Left lung (tissue), 10 donors: ENCODE data around the gene ZBTB20. TPM values are rescaled to one million over a fixed set of nuclear protein-coding genes. Genes with fewer than 3 reads are reported as not detected.

Experiments used
- ATAC-seq: fragments of 200-7000 bp; cut with Tn5 transposase; one replicate; pipeline ENCODE4 v1.9.1; 2020; ENCODE audit warnings: moderate library complexity
- DNase-seq, 4 donors: peaks; one replicate each; pipeline ENCODE4 v3.0.0-alpha.2; 2013 to 2020
- H3K27ac ChIP-seq, 2 donors: fragments of 200-600 bp; sonication (generic) in 1 of 2; one replicate each; pipeline versions ENCODE4 v1.5.0 to v1.8.0; 2020 to 2021
- H3K27me3 ChIP-seq, 2 donors: fragments of 200-600 bp; sonication (generic) in 1 of 2; one replicate each; pipeline versions ENCODE4 v1.5.0 to v1.8.0; 2020 to 2021
- H3K36me3 ChIP-seq, 2 donors: fragments of 200-600 bp; sonication (generic) in 1 of 2; one replicate each; pipeline versions ENCODE4 v1.5.0 to v1.8.0; 2020 to 2021
- H3K4me1 ChIP-seq, 2 donors: fragments of 200-600 bp; one replicate each; pipeline ENCODE4 v1.8.0; 2021
- H3K4me3 ChIP-seq, 2 donors: fragments of 200-600 bp; sonication (generic) in 1 of 2; one replicate each; pipeline versions ENCODE4 v1.5.0 to v1.8.0; 2020 to 2021; ENCODE audit warnings: mild to moderate bottlenecking in 1 of 2
- H3K9me3 ChIP-seq, 2 donors: fragments of 200-600 bp; sonication (generic) in 1 of 2; one replicate each; pipeline versions ENCODE4 v1.5.0 to v1.8.0; 2020 to 2021
- CTCF ChIP-seq, 2 donors: fragments of 200-600 bp; sonication (generic) in 1 of 2; IDR thresholded peaks; one replicate each; pipeline versions ENCODE4 v1.5.0 to v1.8.0; 2021; ENCODE audit warnings: antibody characterized with exemption in 2 of 2
- intact Hi-C, 2 donors: fragments of 100-400 bp; cut with DNase I; formaldehyde crosslinking; loops; one replicate each; pipeline versions ENCODE4 v1.11.2 to v1.14.2; 2022
- polyA plus RNA-seq, 6 donors: library from polyadenylated mRNA; unstranded; fragments of 120-200 nt; gene quantifications; one replicate each; pipeline ENCODE4 v1.2.1, GENCODE V29; 2013; ENCODE audit not compliant: insufficient read length in 6 of 6
- total RNA-seq, 2 donors: library from RNA; stranded (reverse); fragmentation: NEBNext Ultra II Directional; extraction: Animal tissue kit (Norgen Biotek cat#: 25700); gene quantifications; one replicate each; pipeline ENCODE4 v1.2.1, GENCODE V29; 2021
- donor health status: DM: no; HTN: yes; CAD: no.
- donor health status: DM: no; HTN: no; CAD: no.

Gene ZBTB20
- total and polyA plus RNA-seq, 8 donors, result 1.1 to 63.5 (median 6.0) TPM

GRCh38 chr3:114494498-114494897 is 652.6 kb downstream of the ZBTB20 start:
- Histone ChIP-seq H3K36me3 (no peaks in the 10 kb centered on the region), H3K4me3 (no peak overlapping the region), H3K27ac (no peak overlapping the region), H3K27me3 (no peaks in the 10 kb centered on the region), H3K4me1 (no peaks in the 10 kb centered on the region), H3K9me3 (no peaks in the 10 kb centered on the region)
- ATAC-seq (no peak), DNase-seq (no peak)
- intact Hi-C loops, result no loop called here
- no peak for TF ChIP-seq CTCF (IDR thresholded peaks at IDR 0.05)

- no peak for ATAC-seq
- no peak overlapping the region for H3K27ac ChIP-seq
- H3K9me3 ChIP-seq, result no peaks in the 10 kb centered on the region
- no peaks in the 10 kb centered on the region for H3K36me3 ChIP-seq
- intact Hi-C loops, result no loop called here
- DNase-seq, result no peak
- no peak for TF ChIP-seq CTCF (IDR thresholded peaks at IDR 0.05)
- no peaks in the 10 kb centered on the region for H3K4me1 ChIP-seq
- no peak overlapping the region for H3K4me3 ChIP-seq
- no peaks in the 10 kb centered on the region for H3K27me3 ChIP-seq
Observed at GRCh38 chr3:114490829-114491228, 656.3 kb downstream of the ZBTB20 start.

GRCh38 chr3:114487502-114487901 is 659.6 kb downstream of the ZBTB20 start:
- TF ChIP-seq CTCF (IDR thresholded peaks at IDR 0.05), result no peak
- intact Hi-C loops, result no loop called here
- H3K4me1 ChIP-seq, result no peaks in the 10 kb centered on the region
- no peaks in the 10 kb centered on the region for H3K9me3 ChIP-seq
- no peaks in the 10 kb centered on the region for H3K36me3 ChIP-seq
- DNase-seq (no peak), ATAC-seq (no peak)
- no peak overlapping the region for H3K27ac ChIP-seq
- H3K27me3 ChIP-seq, result no peaks in the 10 kb centered on the region
- H3K4me3 ChIP-seq, result no peak overlapping the region

GRCh38 chr3:114484919-114485318 is 662.2 kb downstream of the ZBTB20 start:
- no peak for DNase-seq
- intact Hi-C loops, result no loop called here
- TF ChIP-seq CTCF (IDR thresholded peaks at IDR 0.05), result no peak

GRCh38 chr3:114481113-114481512 is 666.0 kb downstream of the ZBTB20 start:
- DNase-seq (no peak), ATAC-seq (no peak)
- Histone ChIP-seq H3K27ac (no peak overlapping the region), H3K4me1 (peaks cover 0 to 5% of the 10 kb centered on the region in 2 donors), H3K27me3 (no peaks in the 10 kb centered on the region), H3K36me3 (no peaks in the 10 kb centered on the region), H3K4me3 (no peak overlapping the region), H3K9me3 (no peaks in the 10 kb centered on the region)
- no peak for TF ChIP-seq CTCF (IDR thresholded peaks at IDR 0.05)
- intact Hi-C loops, result no loop called here

More at GRCh38 chr3:114484919-114485318, 662.2 kb downstream of the ZBTB20 start:
- no peak overlapping the region for H3K4me3 ChIP-seq
- no peaks in the 10 kb centered on the region for H3K36me3 ChIP-seq
- H3K27me3 ChIP-seq, result no peaks in the 10 kb centered on the region
- H3K4me1 ChIP-seq, result peaks cover 0 to 5% of the 10 kb centered on the region in 2 donors
- no peak overlapping the region for H3K27ac ChIP-seq
- no peaks in the 10 kb centered on the region for H3K9me3 ChIP-seq
- ATAC-seq, result no peak
